Astrocyte of the cerebellum (primary cell): ENCODE results near the gene ADAMTS16.

Experiments used
- DNase-seq: peaks from one replicate; pipeline ENCODE4 v3.0.0-alpha.2; 2011; ENCODE audit warnings: low read depth
- H3K4me3 ChIP-seq: 2 replicates; pipeline ENCODE4 v1.5.1; 2011; ENCODE audit warnings: mild to moderate bottlenecking, low read depth, low read length, moderate library complexity
- CTCF ChIP-seq: IDR thresholded peaks from 2 replicates; pipeline ENCODE4 v1.5.1; 2012; ENCODE audit warnings: low read length, low read depth, moderate library complexity, mild to moderate bottlenecking; ENCODE audit errors: missing control alignments
- in situ Hi-C: cut with HindIII; loops from 2 replicates; pipeline ENCODE4 v1.10.0; 2017; ENCODE audit warnings: low sequenced_read_pairs

The ADAMTS16 gene

GRCh38 chr5:5341531-5342292 is 201.6 kb downstream of the ADAMTS16 start:
- no peak overlapping the region for H3K4me3 ChIP-seq
- no peak for DNase-seq
- in situ Hi-C loops, result no loop called here
- no peak for TF ChIP-seq CTCF

- no peak overlapping the region for H3K4me3 ChIP-seq
- TF ChIP-seq CTCF, result no peak
- DNase-seq, result no peak
- in situ Hi-C loops, result no loop called here
Measured at GRCh38 chr5:5342784-5343183, 202.7 kb downstream of the ADAMTS16 start.

GRCh38 chr5:5343568-5343967 is 203.4 kb downstream of the ADAMTS16 start:
- TF ChIP-seq CTCF, result no peak
- no peak overlapping the region for H3K4me3 ChIP-seq
- in situ Hi-C loops, result no loop called here
- no peak for DNase-seq

- no peak for TF ChIP-seq CTCF
- H3K4me3 ChIP-seq, result no peak overlapping the region
- in situ Hi-C loops, result no loop called here
- no peak for DNase-seq
Measured at GRCh38 chr5:5344051-5344571, 204.0 kb downstream of the ADAMTS16 start.

- no peak for DNase-seq
- no peak for TF ChIP-seq CTCF
- H3K4me3 ChIP-seq, result no peak overlapping the region
- in situ Hi-C loops, result no loop called here
Measured at GRCh38 chr5:5344606-5345005, 204.5 kb downstream of the ADAMTS16 start.

- DNase-seq, result no peak
- no peak overlapping the region for H3K4me3 ChIP-seq
- in situ Hi-C loops, result no loop called here
- no peak for TF ChIP-seq CTCF
Measured at GRCh38 chr5:5347442-5347841, 207.3 kb downstream of the ADAMTS16 start.

- TF ChIP-seq CTCF, result no peak
- in situ Hi-C loops, result no loop called here
- no peak for DNase-seq
- no peak overlapping the region for H3K4me3 ChIP-seq
Measured at GRCh38 chr5:5348135-5348534, 208.0 kb downstream of the ADAMTS16 start.
